ENCODE data around the gene SNX20. TPM values are rescaled to one million over a fixed set of nuclear protein-coding genes. Genes with fewer than 3 reads are reported as not detected.

SNX20 gene
- total and polyA plus RNA-seq, 2 experiments from 2014 or later: not detected

GRCh38 chr16:50670476-50670875 lies 10.6 kb downstream of the SNX20 start (continued):
- TF ChIP-seq CTCF (conservative IDR thresholded peaks at IDR 0.05; ENCODE audit: low read depth in 2 of 2): no peak
- TF ChIP-seq ZNF331 (CRISPR knock-in tag; IDR thresholded peaks at IDR 0.05; ENCODE audit: low read depth): no peak
- TF ChIP-seq NANOG (IDR thresholded peaks at IDR 0.05; ENCODE audit: borderline replicate concordance): no peak
- no peak for TF ChIP-seq JUNB (IDR thresholded peaks at IDR 0.05; ENCODE audit: unreplicated experiment)
- TF ChIP-seq REST (IDR thresholded peaks at IDR 0.05; ENCODE audit: unreplicated experiment): no peak

- H3F3A ChIP-seq (replicated peaks; ENCODE audit: low read depth): no peaks in the 10 kb centered on the region
- H3K4me3 Mint-ChIP-seq: no peak overlapping the region
- no peak for DNase-seq (ENCODE audit: low spot score)
- H3K9me3 Mint-ChIP-seq: peaks cover 33% of the 10 kb centered on the region
- H3K27ac Mint-ChIP-seq: no peak overlapping the region
- peaks cover 5% of the 10 kb centered on the region for H3K27me3 Mint-ChIP-seq (ENCODE audit: insufficient read depth, low read depth, poor library complexity)
- H3K4me1 Mint-ChIP-seq: peaks cover 10% of the 10 kb centered on the region
- no peak overlapping the region for H3K4me2 ChIP-seq
- H3K4me3 ChIP-seq: no peak overlapping the region
- H3K27ac ChIP-seq (ENCODE audit: low read depth): no peak overlapping the region
- no peaks in the 10 kb centered on the region for H3K79me2 ChIP-seq (replicated peaks; ENCODE audit: insufficient read depth)
- H3K4me1 ChIP-seq (ENCODE audit: insufficient read depth): no peaks in the 10 kb centered on the region
- no peaks in the 10 kb centered on the region for H4K20me1 ChIP-seq (replicated peaks; ENCODE audit: insufficient read depth)
- no peak for ATAC-seq
- no peaks in the 10 kb centered on the region for H3K36me3 ChIP-seq (ENCODE audit: insufficient read depth)
- peaks cover 24% of the 10 kb centered on the region for H3K36me3 Mint-ChIP-seq (ENCODE audit: low read depth)
- no peaks in the 10 kb centered on the region for H3K9me2 ChIP-seq (ENCODE audit: insufficient read depth)
- H2AFZ ChIP-seq: no peak overlapping the region
- peaks cover 7% of the 10 kb centered on the region; the same call in 1 of the 2 replicates for H3K27me3 ChIP-seq (ENCODE audit: insufficient read depth)
- no peak for TF ChIP-seq EZH2 (IDR thresholded peaks at IDR 0.05; ENCODE audit: low read depth, unreplicated experiment)
- no peak for TF ChIP-seq ZNF331 (CRISPR knock-in tag; IDR thresholded peaks at IDR 0.05; ENCODE audit: low read depth)
- no peak for TF ChIP-seq CTCF (conservative IDR thresholded peaks at IDR 0.05; ENCODE audit: low read depth in 2 of 2)
- no peak for TF ChIP-seq EZH2phosphoT487 (IDR thresholded peaks at IDR 0.05; ENCODE audit: unreplicated experiment)
Observed at GRCh38 chr16:50669741-50670140, 11.4 kb downstream of the SNX20 start.

All from GM23338 (cell line).